Measurements from ENCODE around the gene CALHM5.

Gene CALHM5

GRCh38 chr6:116550796-116551195 lies 39.4 kb downstream of the CALHM5 start:
- no peak for DNase-seq (ENCODE audit: low spot score)

GRCh38 chr6:116553451-116553850 lies 42.0 kb downstream of the CALHM5 start, which contains the start of gene CALHM4:
Gene CALHM4 (plus strand): TSS chr6:116553751. CDS start chr6:116553794, 43 bp downstream.
- no peak for DNase-seq (ENCODE audit: low spot score)

GRCh38 chr6:116556065-116556464 lies 44.6 kb downstream of the CALHM5 start:
- no peak for DNase-seq (ENCODE audit: low spot score)

- no peak for DNase-seq (ENCODE audit: low spot score)
These were observed 45.5 kb downstream of the CALHM5 start for GRCh38 chr6:116556814-116557415.

- DNase-seq (ENCODE audit: low spot score), result no peak
These were observed 46.5 kb downstream of the CALHM5 start for GRCh38 chr6:116557893-116558292.

- no peak for DNase-seq (ENCODE audit: low spot score)
These were observed 48.7 kb downstream of the CALHM5 start for GRCh38 chr6:116560130-116560529.

GRCh38 chr6:116561377-116562018 lies 50.1 kb downstream of the CALHM5 start:
- peak; percentile 80 for DNase-seq (ENCODE audit: low spot score)

- no peak for DNase-seq (ENCODE audit: low spot score)
These were observed 50.6 kb downstream of the CALHM5 start for GRCh38 chr6:116562019-116562403.

GRCh38 chr6:116562614-116563013 lies 51.2 kb downstream of the CALHM5 start:
- no peak for DNase-seq (ENCODE audit: low spot score)

- no peak for DNase-seq (ENCODE audit: low spot score)
These were observed 52.4 kb downstream of the CALHM5 start for GRCh38 chr6:116563830-116564229.

- DNase-seq (ENCODE audit: low spot score), result no peak
These were observed 52.9 kb downstream of the CALHM5 start for GRCh38 chr6:116564311-116564710.

- DNase-seq (ENCODE audit: low spot score), result peak; percentile 54
These were observed 53.8 kb downstream of the CALHM5 start for GRCh38 chr6:116564921-116565872.

- DNase-seq (ENCODE audit: low spot score), result no peak
These were observed 56.7 kb downstream of the CALHM5 start for GRCh38 chr6:116568111-116568510.

GRCh38 chr6:116568821-116569755 lies 57.6 kb downstream of the CALHM5 start:
- no peak for DNase-seq (ENCODE audit: low spot score)

GRCh38 chr6:116570856-116571682 lies 59.6 kb downstream of the CALHM5 start, which contains the start of gene RWDD1:
Gene RWDD1 (plus strand): TSS chr6:116571504. CDS start chr6:116571583, 79 bp downstream.
- peak; percentile 99 for DNase-seq (ENCODE audit: low spot score)

- no peak for DNase-seq (ENCODE audit: low spot score)
These were observed 60.2 kb downstream of the CALHM5 start for GRCh38 chr6:116571683-116572000.

- DNase-seq (ENCODE audit: low spot score), result peak; percentile 22
These were observed 60.7 kb downstream of the CALHM5 start for GRCh38 chr6:116572162-116572561.

All from cerebellar cortex (tissue), 1 donor.